PC-3 (cell line): Measurements from ENCODE around the gene RBMS3. TPM values are rescaled to one million over a fixed set of nuclear protein-coding genes. Genes with fewer than 3 reads are reported as not detected.

Experiments used
- ATAC-seq: fragments of 200-7000 bp; cut with Tn5 transposase; 2 replicates; pipeline ENCODE4 v1.9.1; 2020; ENCODE audit warnings: mild to moderate bottlenecking, moderate library complexity
- BruUV-seq: library from RNA; stranded (reverse); fragments of 400-500 nt; replicated peaks from 2 replicates; lab custom pipeline; 2021; lab: Mats Ljungman, UMichigan
- CTCF ChIA-PET: fragments of 300-600 bp; sonication (Branson Sonifier 250); formaldehyde crosslinking; loops from one replicate; lab custom pipeline; 2022; ENCODE audit warnings: antibody characterized with exemption; lab: Charles Lee
- POLR2A ChIA-PET: fragments of 300-600 bp; sonication (Branson Sonifier 250); formaldehyde crosslinking; loops from one replicate; lab custom pipeline; 2022; ENCODE audit warnings: antibody characterized with exemption; ENCODE audit not compliant: unreplicated experiment; lab: Charles Lee
- DNase-seq: peaks from one replicate; pipeline ENCODE4 v3.0.0-alpha.2; 2015
- H2AFZ ChIP-seq: fragments of 300-600 bp; sonication (generic); 2 replicates; pipeline ENCODE4 v1.6.0; 2016; ENCODE audit warnings: antibody characterized with exemption, low read length
- H3F3A ChIP-seq: fragments of 300-600 bp; sonication (generic); one replicate; pipeline ENCODE4 v1.6.0; 2017; ENCODE audit warnings: antibody characterized with exemption, low read length, control low read depth, mild to moderate bottlenecking; ENCODE audit not compliant: unreplicated experiment
- H3K27ac ChIP-seq: fragments of 300-600 bp; sonication (generic); 2 replicates; pipeline ENCODE4 v1.5.1; 2016; ENCODE audit warnings: mild to moderate bottlenecking, low read length
- H3K27me3 ChIP-seq: fragments of 300-600 bp; sonication (generic); 2 replicates; pipeline ENCODE4 v1.6.1; 2016; ENCODE audit warnings: low read length, mixed read lengths
- H3K36me3 ChIP-seq: fragments of 300-600 bp; sonication (generic); 2 replicates; pipeline ENCODE4 v1.6.1; 2016; ENCODE audit warnings: low read depth, mixed run types, low read length, mixed read lengths
- H3K4me1 ChIP-seq: fragments of 300-600 bp; sonication (generic); 2 replicates; pipeline ENCODE4 v1.5.1; 2016; ENCODE audit warnings: low read length; ENCODE audit not compliant: insufficient read depth
- H3K4me2 ChIP-seq: fragments of 300-600 bp; sonication (generic); 2 replicates; pipeline ENCODE4 v1.6.0; 2016; ENCODE audit warnings: low read length
- H3K4me3 ChIP-seq: fragments of 300-600 bp; sonication (generic); 2 replicates; pipeline ENCODE4 v1.5.1; 2016; ENCODE audit warnings: mild to moderate bottlenecking, low read length, mixed read lengths
- H3K79me2 ChIP-seq: fragments of 300-600 bp; sonication (generic); 2 replicates; pipeline ENCODE4 v1.6.1; 2017; ENCODE audit warnings: low read length, mixed read lengths
- H3K9ac ChIP-seq: fragments of 300-600 bp; sonication (generic); 2 replicates; pipeline ENCODE4 v1.6.0; 2016; ENCODE audit warnings: mild to moderate bottlenecking, low read length
- H3K9me2 ChIP-seq: fragments of 300-600 bp; sonication (generic); replicated peaks from 2 replicates; pipeline ENCODE4 v1.6.1; 2016; ENCODE audit warnings: mixed run types, low read length, mixed read lengths
- H3K9me3 ChIP-seq: fragments of 300-600 bp; sonication (generic); 2 replicates; pipeline ENCODE4 v1.6.1; 2016; ENCODE audit warnings: low read length, mixed read lengths
- H4K20me1 ChIP-seq: fragments of 300-600 bp; sonication (generic); 2 replicates; pipeline ENCODE4 v1.6.1; 2016; ENCODE audit warnings: low read length, mixed read lengths
- EZH2 ChIP-seq: fragments of 300-600 bp; sonication (generic); IDR thresholded peaks from one replicate; pipeline ENCODE4 v1.6.1; 2017; ENCODE audit warnings: antibody characterized with exemption, mild to moderate bottlenecking, low read length; ENCODE audit not compliant: unreplicated experiment
- EZH2phosphoT487 ChIP-seq: fragments of 300-600 bp; sonication (generic); IDR thresholded peaks from 2 replicates; pipeline ENCODE4 v1.6.1; 2018; ENCODE audit warnings: mild to moderate bottlenecking, antibody characterized with exemption, low read length, borderline replicate concordance
- intact Hi-C: fragments of 100-400 bp; cut with micrococcal nuclease; formaldehyde crosslinking; loops from 2 replicates; pipeline ENCODE4 v1.9.0; 2023
- total RNA-seq: library from RNA; depleted of rRNA; stranded (reverse); fragments of >200 nt; gene quantifications from 2 replicates; pipeline ENCODE4 v1.2.3, GENCODE V29; 2014
- TF ChIP-seq, protein P1 (sequence below): fragments of 300-600 bp; sonication (generic); conservative IDR thresholded peaks from 2 replicates; pipeline ENCODE4 v1.5.1; 2017; ENCODE audit warnings: antibody characterized with exemption, low read depth, mild to moderate bottlenecking, low read length

RBMS3 gene
- total RNA-seq, 1 experiment from 2014 or later = 5.4 TPM

DNA sequence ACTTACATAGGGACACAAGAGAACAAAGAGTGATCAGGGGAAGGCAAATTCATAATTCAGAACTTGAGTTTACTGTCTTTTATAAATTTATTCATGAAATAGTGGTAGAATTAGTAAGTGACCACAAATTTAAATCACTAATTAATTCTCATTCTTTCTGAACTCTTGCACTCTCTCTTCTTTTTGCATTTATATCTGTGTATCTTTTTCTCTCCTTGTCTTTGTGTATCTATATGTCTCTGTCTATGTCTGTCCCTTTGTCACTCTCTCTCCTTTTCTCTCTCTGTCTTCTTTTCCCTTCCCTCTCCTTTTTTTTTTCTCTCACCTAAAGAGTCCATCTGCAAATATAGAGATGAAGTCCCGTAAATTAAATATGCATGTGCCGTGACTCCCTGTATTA, 31.5 kb downstream of the RBMS3 start:
- Histone ChIP-seq H3K9me2 (no peaks in the 10 kb centered on the region), H3K4me3 (no peak overlapping the region), H3K79me2 (no peaks in the 10 kb centered on the region), H3K4me2 (no peak overlapping the region), H2AFZ (no peak overlapping the region), H3K36me3 (no peaks in the 10 kb centered on the region), H3K27me3 (no peaks in the 10 kb centered on the region), H3F3A (no peaks in the 10 kb centered on the region), H3K27ac (no peak overlapping the region), H3K4me1 (no peaks in the 10 kb centered on the region), H3K9ac (no peak overlapping the region), H4K20me1 (no peaks in the 10 kb centered on the region), H3K9me3 (no peaks in the 10 kb centered on the region)
- intact Hi-C loops = no loop called here
- ATAC-seq (no peak), DNase-seq (no peak)
- no TSS peak for BruUV-seq
- TF ChIP-seq EZH2 (no peak), EZH2phosphoT487 (no peak)
- TF ChIP-seq, protein P1, sequence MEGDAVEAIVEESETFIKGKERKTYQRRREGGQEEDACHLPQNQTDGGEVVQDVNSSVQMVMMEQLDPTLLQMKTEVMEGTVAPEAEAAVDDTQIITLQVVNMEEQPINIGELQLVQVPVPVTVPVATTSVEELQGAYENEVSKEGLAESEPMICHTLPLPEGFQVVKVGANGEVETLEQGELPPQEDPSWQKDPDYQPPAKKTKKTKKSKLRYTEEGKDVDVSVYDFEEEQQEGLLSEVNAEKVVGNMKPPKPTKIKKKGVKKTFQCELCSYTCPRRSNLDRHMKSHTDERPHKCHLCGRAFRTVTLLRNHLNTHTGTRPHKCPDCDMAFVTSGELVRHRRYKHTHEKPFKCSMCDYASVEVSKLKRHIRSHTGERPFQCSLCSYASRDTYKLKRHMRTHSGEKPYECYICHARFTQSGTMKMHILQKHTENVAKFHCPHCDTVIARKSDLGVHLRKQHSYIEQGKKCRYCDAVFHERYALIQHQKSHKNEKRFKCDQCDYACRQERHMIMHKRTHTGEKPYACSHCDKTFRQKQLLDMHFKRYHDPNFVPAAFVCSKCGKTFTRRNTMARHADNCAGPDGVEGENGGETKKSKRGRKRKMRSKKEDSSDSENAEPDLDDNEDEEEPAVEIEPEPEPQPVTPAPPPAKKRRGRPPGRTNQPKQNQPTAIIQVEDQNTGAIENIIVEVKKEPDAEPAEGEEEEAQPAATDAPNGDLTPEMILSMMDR = no peak
- POLR2A ChIA-PET = no interaction called here
- CTCF ChIA-PET = no interaction called here

- ATAC-seq (no peak), DNase-seq (no peak)
- H3K79me2 ChIP-seq = no peaks in the 10 kb centered on the region
- intact Hi-C loops = no loop called here
- H3K4me2 ChIP-seq = no peak overlapping the region
- no peaks in the 10 kb centered on the region for H3K27me3 ChIP-seq
- H2AFZ ChIP-seq = no peak overlapping the region
- H3K9me2 ChIP-seq = no peaks in the 10 kb centered on the region
- ChIA-PET POLR2A (no interaction called here), CTCF (no interaction called here)
- H3K4me3 ChIP-seq = no peak overlapping the region
- no peaks in the 10 kb centered on the region for H3K36me3 ChIP-seq
- H3K9ac ChIP-seq = no peak overlapping the region
- H3K27ac ChIP-seq = no peak overlapping the region
- H4K20me1 ChIP-seq = no peaks in the 10 kb centered on the region
- H3F3A ChIP-seq = no peaks in the 10 kb centered on the region
- H3K9me3 ChIP-seq = no peaks in the 10 kb centered on the region
- BruUV-seq = no TSS peak
- H3K4me1 ChIP-seq = no peaks in the 10 kb centered on the region
- TF ChIP-seq, protein P1 = no peak
- TF ChIP-seq EZH2 (no peak), EZH2phosphoT487 (no peak)
These were observed 32.1 kb downstream of the RBMS3 start for GRCh38 chr3:29312960-29313452.

DNA sequence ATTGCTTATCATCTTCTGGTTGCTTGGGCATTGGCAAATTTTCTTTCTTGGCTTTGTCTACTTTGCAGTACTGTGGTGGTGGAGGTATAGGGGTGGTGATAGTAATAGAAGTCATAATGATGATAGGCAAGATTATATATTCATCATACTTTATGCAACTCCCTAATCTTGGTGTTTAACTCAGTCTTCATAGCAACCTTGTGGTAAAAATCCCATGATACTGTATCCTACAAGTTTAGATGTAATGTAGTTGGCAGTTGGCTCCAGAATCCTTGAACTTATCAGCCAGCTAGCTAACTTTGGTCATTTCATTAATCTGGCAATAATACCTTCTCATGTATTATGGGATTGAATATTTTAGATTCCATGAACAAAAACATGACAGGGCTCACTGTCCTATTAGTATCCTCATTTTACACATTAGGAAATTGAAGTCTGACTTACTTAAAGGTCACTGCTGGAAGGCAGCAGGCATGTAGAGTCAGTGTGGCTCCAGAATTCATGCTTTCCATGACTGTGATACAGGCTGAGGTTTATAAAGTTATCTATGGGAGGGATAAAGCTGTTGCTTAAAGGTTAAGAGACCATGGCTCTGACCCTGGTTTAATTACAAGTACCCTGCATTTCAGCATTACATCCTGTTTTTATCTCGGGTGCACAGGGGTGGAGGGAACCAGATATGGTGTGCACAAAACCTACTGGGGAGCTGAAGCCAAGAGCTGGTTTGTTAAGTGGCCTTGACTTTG, 33.3 kb downstream of the RBMS3 start:
- H3K36me3 ChIP-seq = no peaks in the 10 kb centered on the region
- no peaks in the 10 kb centered on the region for H4K20me1 ChIP-seq
- H3F3A ChIP-seq = no peaks in the 10 kb centered on the region
- H2AFZ ChIP-seq = no peak overlapping the region
- intact Hi-C loops = loop anchor here (2.0 kb wide), 1 partner anchor 13 kb away; no protein-coding TSS in a partner anchor
- TF ChIP-seq EZH2phosphoT487 (no peak), EZH2 (no peak)
- TF ChIP-seq, protein P1 = no peak
- H3K4me3 ChIP-seq = no peak overlapping the region
- H3K9me3 ChIP-seq = no peaks in the 10 kb centered on the region
- H3K79me2 ChIP-seq = no peaks in the 10 kb centered on the region
- ChIA-PET POLR2A (no interaction called here), CTCF (no interaction called here)
- no peaks in the 10 kb centered on the region for H3K9me2 ChIP-seq
- no peaks in the 10 kb centered on the region for H3K27me3 ChIP-seq
- DNase-seq (no peak), ATAC-seq (no peak)
- H3K4me1 ChIP-seq = no peaks in the 10 kb centered on the region
- H3K27ac ChIP-seq = no peak overlapping the region
- no peak overlapping the region for H3K4me2 ChIP-seq
- BruUV-seq = no TSS peak
- no peak overlapping the region for H3K9ac ChIP-seq
